GM18499 (cell line): Measurements from ENCODE around the gene UQCC2.

Experiments used
- ATAC-seq: cut with Tn5 transposase; IDR thresholded peaks from one replicate; pipeline ENCODE4 v1.9.1; 2021; ENCODE audit warnings: moderate number of reproducible peaks; ENCODE audit not compliant: insufficient read depth, unreplicated experiment

The UQCC2 gene

DNA sequence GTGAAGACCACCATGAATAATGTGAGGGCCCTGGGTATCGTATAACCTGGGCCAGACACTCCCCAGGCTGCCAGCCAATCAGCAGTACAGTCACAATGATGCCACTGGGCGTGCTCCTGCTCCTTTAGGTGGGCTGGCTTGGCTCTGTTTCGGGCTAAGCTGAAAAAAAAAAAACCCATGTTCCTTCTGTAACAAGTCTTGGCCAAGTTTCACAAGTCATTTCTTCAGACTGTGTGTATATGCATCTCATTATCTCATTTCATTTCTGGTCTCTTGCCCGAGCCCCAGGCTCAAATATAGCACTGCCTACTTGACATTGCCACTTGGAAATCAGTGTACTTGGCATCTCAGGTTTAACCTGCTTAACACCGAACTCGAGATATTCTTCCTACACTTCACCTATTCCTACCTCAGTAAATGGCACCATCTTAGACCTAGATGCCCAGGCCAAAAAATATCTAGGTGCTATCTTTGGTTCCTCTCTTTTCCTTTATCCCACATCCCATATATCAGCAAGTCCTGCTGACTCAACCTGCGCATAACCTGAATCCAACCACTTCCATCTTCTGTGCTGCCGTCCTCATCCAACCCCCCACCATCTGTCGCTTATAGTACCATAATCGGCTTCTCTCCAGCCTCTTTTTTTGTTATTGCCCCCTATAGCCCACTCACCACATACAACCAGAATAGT, 1.8 kb downstream of the UQCC2 start:
- ATAC-seq: no peak

DNA sequence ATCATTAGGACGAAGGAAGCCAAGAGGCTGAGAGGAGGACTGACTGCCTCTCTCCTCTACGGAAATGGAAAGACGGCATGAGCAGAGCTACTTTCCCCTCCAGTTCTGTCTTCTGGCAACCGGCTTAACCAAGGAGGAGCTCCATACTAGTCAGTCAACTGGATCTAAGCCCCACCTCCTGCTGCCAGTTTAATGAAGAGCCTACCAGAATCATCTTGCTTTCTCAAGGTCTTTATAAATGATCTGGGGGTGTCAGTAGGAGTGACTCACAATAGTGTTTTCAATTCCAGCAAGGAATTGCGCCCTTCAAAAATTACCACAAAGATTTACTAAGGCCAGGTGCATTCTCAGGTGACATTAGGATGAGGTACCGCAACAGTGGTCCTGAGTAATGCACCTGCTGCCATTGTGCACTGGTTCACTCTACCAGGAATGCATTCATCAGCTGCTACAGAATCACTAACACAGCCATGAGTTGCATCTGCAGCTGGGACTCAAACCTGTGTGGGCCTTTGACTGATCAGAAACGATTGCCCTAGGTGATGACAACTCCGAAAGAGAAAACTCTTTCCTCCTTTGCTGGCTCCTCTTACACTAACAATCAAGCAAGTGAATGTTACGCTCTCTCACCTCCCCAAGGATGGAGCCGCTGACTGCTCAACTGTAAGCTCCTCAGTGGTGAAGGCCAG, 2.8 kb downstream of the UQCC2 start:
- no peak for ATAC-seq

GRCh38 chr6:33707771-33708170, 3.7 kb downstream of the UQCC2 start:
- ATAC-seq: no peak

GRCh38 chr6:33705955-33706725, 5.4 kb downstream of the UQCC2 start:
- ATAC-seq: no peak

DNA sequence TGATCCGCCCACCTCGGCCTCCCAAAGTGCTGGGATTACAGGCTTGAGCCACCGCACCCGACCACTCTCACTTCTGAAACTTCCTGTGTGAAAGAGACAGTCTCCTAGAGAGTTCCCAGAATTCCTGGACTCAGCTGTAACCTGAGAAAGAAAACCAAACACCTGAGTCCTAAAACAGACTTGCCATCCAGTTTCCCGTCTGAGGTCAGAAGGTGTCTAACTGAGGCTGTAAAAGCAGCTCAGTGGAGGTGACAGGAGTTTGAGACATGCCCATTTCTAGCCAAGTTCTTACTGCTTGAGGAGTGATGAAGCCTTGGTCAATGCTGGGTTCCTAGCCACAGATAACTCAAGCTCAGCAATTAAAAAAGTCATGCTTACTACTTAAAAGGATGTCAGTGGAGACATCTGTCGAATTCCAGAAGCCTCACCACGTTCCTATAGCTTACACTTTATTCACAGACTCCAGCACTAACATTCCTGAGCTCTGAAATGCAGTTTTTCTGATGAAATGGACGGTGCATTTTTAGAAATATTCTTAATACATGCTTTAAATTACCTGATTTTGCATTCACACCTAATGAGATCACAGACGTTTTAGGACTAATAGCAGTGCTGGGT, 6.1 kb downstream of the UQCC2 start:
- ATAC-seq: no peak

DNA sequence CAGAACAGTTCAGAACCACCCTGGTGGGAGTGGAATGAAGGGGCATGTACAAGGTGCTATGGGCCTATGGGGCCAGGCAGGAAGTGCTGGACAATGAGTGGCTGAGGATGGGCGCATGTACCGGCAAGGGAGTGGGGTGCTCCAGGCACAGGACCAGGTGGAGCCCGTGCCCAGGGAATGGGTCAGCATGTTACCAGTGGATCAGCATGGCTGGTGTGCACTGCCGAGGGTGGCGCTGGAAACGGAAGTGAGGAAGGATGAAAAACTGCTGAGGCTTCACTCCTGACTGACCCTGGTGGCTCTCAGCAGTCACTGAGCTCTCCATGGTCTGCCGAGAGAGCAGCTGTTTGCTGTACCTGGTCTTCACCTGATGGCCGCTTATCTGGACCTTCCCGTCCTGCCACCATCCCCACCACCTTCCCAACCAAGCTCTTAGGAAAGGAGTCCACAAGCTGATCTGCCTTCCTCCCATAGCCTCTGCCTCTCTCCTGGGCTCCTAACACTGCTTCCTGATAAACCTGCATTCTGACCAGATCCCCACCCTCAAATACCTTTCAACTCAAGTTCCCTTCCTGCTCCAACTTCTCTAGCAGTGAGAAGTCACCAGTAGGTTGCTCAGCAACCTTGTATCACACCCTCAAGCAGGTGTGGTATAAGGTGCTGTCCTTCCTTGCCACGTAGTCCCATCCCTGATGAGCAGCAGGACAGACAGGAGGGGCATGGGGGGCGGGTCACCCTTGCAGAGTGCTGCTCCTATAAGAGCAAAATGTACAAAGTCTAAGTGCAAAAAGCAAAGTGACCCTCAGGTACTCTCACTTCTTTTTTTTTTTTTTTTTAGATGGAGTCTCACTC, 7.1 kb downstream of the UQCC2 start:
- no peak for ATAC-seq

GRCh38 chr6:33702345-33702977, 9.0 kb downstream of the UQCC2 start:
- ATAC-seq: no peak

DNA sequence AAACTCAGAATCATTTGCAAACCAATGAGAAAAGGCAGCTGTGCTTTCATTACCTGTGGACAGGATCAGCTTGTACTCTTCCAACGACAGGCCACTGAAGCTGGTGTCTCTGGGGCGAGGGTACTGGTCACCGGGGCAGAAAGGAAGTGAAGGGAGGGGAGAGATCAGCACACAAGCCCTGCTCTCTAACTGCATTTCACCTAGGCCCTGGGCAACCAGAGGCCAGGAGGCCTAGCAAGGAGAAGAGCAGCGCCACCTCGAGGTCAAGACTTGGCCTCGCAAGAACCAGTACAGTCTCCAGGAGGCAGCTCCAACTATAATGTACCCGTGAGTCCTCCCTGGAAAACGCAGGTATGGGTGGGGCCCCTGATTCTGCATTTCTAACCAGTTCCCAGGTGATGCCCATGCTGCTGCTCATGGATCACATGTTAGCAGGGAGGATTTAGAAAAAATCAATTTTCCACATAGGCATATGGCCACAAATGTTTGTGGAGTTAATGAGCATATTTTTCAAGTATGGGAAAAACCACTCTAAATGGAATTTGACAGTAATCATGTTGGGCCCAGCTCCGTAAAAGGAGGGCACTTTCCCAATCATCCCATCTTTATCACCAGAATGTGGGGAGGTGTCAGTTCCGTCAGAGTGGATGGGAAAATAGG, 11.0 kb downstream of the UQCC2 start:
- ATAC-seq: no peak

GRCh38 chr6:33699739-33700138, 11.8 kb downstream of the UQCC2 start:
- ATAC-seq: no peak

GRCh38 chr6:33699131-33699530, 12.4 kb downstream of the UQCC2 start:
- no peak for ATAC-seq

- ATAC-seq: no peak
These were observed 13.0 kb downstream of the UQCC2 start for GRCh38 chr6:33698494-33698893.

- no peak for ATAC-seq
These were observed 13.7 kb downstream of the UQCC2 start for GRCh38 chr6:33697845-33698244.

DNA sequence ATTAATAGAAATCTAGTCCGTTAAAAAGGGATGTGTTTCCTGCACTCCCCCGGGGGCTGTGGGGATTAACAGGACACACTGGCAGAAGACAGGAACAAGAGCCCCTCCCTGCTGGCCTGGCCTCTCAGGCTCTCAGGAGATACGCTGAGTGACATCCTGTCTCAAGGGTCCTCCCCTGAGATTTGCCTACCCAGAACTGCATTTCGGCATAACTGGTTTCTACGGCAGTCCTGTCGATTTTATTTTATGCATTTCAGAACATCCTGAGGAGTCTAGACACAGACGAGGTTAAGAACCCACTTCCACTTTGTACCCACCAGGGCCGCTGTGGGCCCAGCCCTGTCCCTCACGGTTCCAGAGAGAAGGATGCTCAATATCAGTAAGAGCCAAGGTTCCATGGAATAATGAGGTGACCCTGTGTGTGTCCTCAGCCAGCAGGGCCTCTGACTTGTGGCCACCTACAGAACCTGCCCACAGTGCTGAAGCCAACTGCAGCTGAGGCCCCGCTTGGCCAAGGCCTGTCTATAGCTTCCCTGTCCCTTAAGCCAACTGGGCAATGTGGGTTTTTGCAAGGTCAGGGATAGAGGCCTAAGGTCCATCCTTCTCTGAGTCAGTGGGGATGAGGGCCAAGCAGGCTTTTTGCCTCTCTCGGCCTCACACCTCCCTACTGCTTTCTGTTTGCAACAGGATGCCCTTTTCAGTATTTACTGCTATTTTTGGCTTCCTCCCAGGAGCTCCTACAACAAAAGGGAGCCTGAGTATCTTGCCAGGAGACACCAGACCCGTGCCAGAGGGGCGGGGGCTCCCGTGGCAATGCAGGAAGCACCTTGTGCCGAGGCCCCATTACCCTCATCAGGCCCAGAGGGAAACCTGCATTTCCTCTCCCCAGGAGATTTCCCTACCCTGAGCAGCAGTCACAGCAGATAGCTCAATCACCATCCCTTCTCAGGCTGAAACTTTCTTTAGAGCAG, 14.7 kb downstream of the UQCC2 start:
- no peak for ATAC-seq

DNA sequence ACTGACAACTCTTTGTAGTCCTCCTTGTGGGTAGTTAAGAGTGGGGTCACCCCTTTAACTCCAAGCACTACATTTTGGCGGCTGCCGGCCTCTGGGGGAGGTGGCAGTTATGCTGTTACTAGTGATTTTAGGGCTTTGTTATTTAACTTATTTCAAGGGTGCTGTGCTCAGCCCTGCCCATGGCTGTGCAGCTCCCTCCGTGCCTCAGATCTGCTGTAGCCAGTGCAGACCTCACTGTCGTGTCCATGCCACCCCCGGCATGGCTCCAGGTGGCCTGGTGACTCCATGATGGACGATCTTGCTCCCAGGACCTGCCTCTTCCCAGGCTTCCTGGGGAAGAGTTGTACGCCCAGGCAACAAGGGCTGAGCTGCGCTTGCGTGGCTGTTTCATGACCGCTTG, 15.4 kb downstream of the UQCC2 start:
- ATAC-seq: no peak

- ATAC-seq: no peak
These were observed 16.0 kb downstream of the UQCC2 start for GRCh38 chr6:33695451-33695887.

DNA sequence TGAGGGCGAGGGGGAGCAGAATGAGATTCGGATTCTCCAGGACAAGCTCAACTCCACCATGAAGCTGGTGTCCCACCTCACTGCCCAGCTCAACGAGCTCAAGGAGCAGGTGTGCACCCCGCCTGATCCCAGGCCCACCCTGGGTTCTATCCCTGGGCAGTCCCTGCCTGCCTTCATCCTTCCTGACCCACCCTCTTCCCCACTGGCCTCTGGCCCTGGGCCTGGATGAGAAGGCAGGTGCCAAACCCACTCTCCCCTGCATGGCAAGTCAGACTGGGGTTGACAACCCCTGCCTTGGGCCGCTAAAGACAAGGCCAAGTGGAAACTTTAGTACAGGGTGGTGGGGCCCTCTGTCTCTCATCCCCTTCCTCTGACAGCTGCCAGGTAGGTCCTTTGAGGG, 16.5 kb downstream of the UQCC2 start:
- ATAC-seq: no peak

GRCh38 chr6:33694401-33694931, 17.0 kb downstream of the UQCC2 start:
- no peak for ATAC-seq
